ENCODE results near the gene PFN3.

Gene PFN3

DNA sequence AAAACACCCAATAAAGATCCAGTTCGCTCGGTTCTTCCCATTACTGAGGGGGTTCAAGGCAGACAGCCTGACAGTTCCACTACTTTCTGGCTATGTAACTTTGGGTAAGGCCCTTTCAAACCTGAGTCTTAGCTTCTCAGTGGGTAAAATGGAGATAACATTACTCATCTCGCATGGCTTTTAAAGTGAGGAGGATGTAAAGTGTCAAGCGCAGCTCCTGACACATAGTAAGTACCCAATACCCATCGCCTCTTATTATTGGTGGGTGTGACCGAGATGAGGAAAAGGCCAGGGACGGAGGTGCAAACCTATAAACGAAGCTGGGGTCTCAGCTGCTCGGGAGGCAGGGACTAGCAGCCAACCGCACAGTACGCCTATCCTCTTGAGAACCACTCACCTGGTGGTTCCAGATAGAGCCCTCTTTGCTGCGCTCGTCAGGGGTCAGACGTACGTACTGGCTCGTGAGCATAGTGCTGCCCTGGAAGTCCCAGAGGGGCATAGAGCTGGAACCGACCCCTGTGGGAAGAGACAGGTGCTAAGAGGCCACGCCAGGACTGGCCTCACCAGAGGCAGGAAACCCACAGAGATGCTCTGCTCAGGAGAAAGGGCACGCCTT, 49.6 kb downstream of the PFN3 start:
- no peak for TF ChIP-seq GATA2 (IDR thresholded peaks at IDR 0.05; ENCODE audit: low read depth, low read length)
- TF ChIP-seq GATA3 (IDR thresholded peaks at IDR 0.05; ENCODE audit: low read depth, low read length): no peak

Data from SH-SY5Y (cell line).